ENCODE data around the gene CELF2. TPM values are rescaled to one million over a fixed set of nuclear protein-coding genes. Genes with fewer than 3 reads are reported as not detected.

The CELF2 gene
- total RNA-seq, 1 donor from 2014 or later, result 89.2 TPM

GRCh38 chr10:11003679-11004078 is 14.0 kb upstream of the CELF2 start:
- peaks cover 26% of the 10 kb centered on the region for H3K27me3 Mint-ChIP-seq
- H3K4me1 Mint-ChIP-seq, result no peaks in the 10 kb centered on the region
- H3K27ac Mint-ChIP-seq, result no peak overlapping the region
- CTCF ChIA-PET, result no interaction called here
- POLR2A ChIA-PET, result no interaction called here
- H3K9me3 Mint-ChIP-seq, result no peaks in the 10 kb centered on the region
- H3K4me3 Mint-ChIP-seq, result no peak overlapping the region
- intact Hi-C loops (cut with micrococcal nuclease), result no loop called here
- no peak for ATAC-seq (ENCODE audit: low read depth)
- no peak for TF ChIP-seq CTCF (IDR thresholded peaks at IDR 0.05)
- H3K36me3 Mint-ChIP-seq (ENCODE audit: low read depth), result no peaks in the 10 kb centered on the region
- no peak for DNase-seq

GRCh38 chr10:11004144-11005077 is 13.3 kb upstream of the CELF2 start:
- intact Hi-C loops (cut with micrococcal nuclease), result no loop called here
- H3K4me1 Mint-ChIP-seq, result no peaks in the 10 kb centered on the region
- H3K9me3 Mint-ChIP-seq, result no peaks in the 10 kb centered on the region
- H3K27me3 Mint-ChIP-seq, result peaks cover 29% of the 10 kb centered on the region
- no peak overlapping the region for H3K4me3 Mint-ChIP-seq
- POLR2A ChIA-PET, result no interaction called here
- H3K36me3 Mint-ChIP-seq (ENCODE audit: low read depth), result no peaks in the 10 kb centered on the region
- ATAC-seq (ENCODE audit: low read depth) (no peak), DNase-seq (no peak)
- TF ChIP-seq CTCF (IDR thresholded peaks at IDR 0.05), result no peak
- no peak overlapping the region for H3K27ac Mint-ChIP-seq
- CTCF ChIA-PET, result no interaction called here

- intact Hi-C loops (cut with micrococcal nuclease), result no loop called here
- ChIA-PET CTCF (no interaction called here), POLR2A (no interaction called here)
- no peak overlapping the region for H3K27ac Mint-ChIP-seq
- H3K9me3 Mint-ChIP-seq, result no peaks in the 10 kb centered on the region
- H3K4me3 Mint-ChIP-seq, result no peak overlapping the region
- no peaks in the 10 kb centered on the region for H3K4me1 Mint-ChIP-seq
- H3K27me3 Mint-ChIP-seq, result peaks cover 38% of the 10 kb centered on the region
- TF ChIP-seq CTCF (IDR thresholded peaks at IDR 0.05), result no peak
- DNase-seq (no peak), ATAC-seq (ENCODE audit: low read depth) (no peak)
- no peaks in the 10 kb centered on the region for H3K36me3 Mint-ChIP-seq (ENCODE audit: low read depth)
These were observed 11.8 kb upstream of the CELF2 start for GRCh38 chr10:11005725-11006427.

- Mint-ChIP-seq H3K9me3 (no peaks in the 10 kb centered on the region), H3K4me3 (no peak overlapping the region), H3K36me3 (ENCODE audit: low read depth) (no peaks in the 10 kb centered on the region), H3K4me1 (no peaks in the 10 kb centered on the region), H3K27me3 (peaks cover 40% of the 10 kb centered on the region), H3K27ac (no peak overlapping the region)
- no peak for TF ChIP-seq CTCF (IDR thresholded peaks at IDR 0.05)
- intact Hi-C loops (cut with micrococcal nuclease), result no loop called here
- CTCF ChIA-PET, result no interaction called here
- no peak for DNase-seq
- no peak for ATAC-seq (ENCODE audit: low read depth)
- POLR2A ChIA-PET, result no interaction called here
These were observed 11.2 kb upstream of the CELF2 start for GRCh38 chr10:11006428-11006825.

GRCh38 chr10:11007476-11008020 is 10.1 kb upstream of the CELF2 start:
- Mint-ChIP-seq H3K4me1 (peaks cover 4% of the 10 kb centered on the region), H3K9me3 (no peaks in the 10 kb centered on the region), H3K27ac (no peak overlapping the region), H3K36me3 (ENCODE audit: low read depth) (no peaks in the 10 kb centered on the region), H3K4me3 (no peak overlapping the region), H3K27me3 (peaks cover 46% of the 10 kb centered on the region)
- POLR2A ChIA-PET, result no interaction called here
- no peak for TF ChIP-seq CTCF (IDR thresholded peaks at IDR 0.05)
- CTCF ChIA-PET, result no interaction called here
- ATAC-seq (ENCODE audit: low read depth), result no peak
- intact Hi-C loops (cut with micrococcal nuclease), result no loop called here
- DNase-seq, result no peak
